Iris pigment epithelial cell (primary cell): Measurements from ENCODE around the gene TCAF1.
A peak's percentile ranks its signal among the peaks of the same experiment; 100 is the strongest.
"Not testable (repeated sequence)": the region's sequence is repeated elsewhere in the genome, so short reads cannot be mapped to it uniquely, and the experiment has no call there.

Experiments
- DNase-seq: peaks from one replicate; pipeline ENCODE4 v3.0.0-alpha.2; 2011; ENCODE audit warnings: low read depth

TCAF1 gene

GRCh38 chr7:143850682-143851081, 51.3 kb downstream of the TCAF1 start:
- no peak for DNase-seq

GRCh38 chr7:143849785-143850479, 52.0 kb downstream of the TCAF1 start:
- DNase-seq: no peak

DNA sequence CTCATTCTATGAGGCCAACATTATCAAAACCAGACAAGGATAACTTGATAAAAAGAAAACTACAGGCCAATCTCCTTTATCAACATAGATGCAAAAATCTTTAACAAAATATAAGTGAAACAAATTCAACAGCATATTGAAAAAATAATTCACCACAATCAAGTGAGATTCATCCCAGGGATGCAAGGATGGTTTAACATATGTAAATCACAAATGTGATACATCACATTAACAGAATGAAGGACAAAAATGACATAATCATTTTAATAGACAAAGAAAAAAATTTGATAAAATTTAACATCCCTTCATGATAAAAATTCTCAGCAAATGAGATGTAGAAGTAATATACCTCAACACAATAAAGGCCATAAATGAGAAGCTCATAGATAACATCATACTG, 53.8 kb downstream of the TCAF1 start:
- no peak for DNase-seq

DNA sequence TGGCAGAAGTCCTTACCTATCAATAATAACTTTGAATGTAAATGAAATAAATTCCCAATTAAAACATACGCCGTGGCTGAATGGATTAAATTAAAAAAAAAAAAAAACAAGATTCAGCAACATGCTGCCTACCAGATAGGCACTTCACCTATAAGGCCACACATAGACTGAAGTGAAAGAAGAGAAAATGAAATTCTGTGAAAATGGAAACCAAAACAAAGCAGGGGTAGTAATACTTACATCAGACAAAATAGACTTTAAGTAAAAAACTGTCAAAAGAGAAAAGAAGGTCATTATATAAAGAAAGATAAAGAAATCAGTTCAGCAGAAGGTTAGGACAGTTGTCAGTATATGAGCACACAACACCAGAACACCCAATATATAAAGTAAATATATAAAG, 55.3 kb downstream of the TCAF1 start:
- DNase-seq: no peak

DNA sequence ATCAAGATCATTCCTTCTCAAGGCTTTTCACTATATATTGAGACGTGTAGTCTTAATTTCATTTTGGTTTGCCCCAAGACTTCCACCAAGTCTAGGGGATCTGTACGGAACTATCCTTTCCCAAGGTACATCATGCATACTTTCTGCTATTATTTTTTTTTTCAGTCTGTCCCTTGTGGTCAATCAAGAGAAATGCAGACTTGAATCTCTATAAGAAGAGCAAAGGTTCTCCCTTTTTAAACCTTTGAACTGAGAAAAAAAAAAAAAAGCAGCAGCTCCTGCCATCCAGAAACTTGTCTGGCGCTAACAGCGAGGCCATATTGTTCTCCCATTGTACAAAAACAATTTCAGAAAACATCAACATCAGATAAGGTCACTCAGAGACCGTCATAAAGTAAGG, 60.3 kb downstream of the TCAF1 start:
- DNase-seq: peak; percentile 15

DNA sequence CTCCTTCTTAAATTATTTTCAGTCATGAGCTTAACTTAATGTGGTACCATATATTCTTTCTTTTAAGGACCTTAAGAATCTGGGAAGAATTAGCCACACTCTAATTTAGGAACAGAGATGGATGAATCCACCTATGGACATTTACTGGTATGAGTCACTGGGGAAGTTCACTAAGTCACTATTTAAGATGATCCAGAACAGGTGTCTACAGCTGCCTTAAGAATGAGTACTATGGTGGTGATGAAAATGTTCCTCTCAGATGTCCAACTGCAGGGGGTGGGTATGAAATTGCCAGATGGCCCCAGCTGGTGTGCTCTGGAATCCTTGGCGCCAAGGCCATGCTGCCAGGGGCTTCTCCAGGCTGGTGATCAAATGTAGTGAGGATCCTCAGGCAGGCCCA, 61.9 kb downstream of the TCAF1 start:
- not testable (repeated sequence) for DNase-seq

GRCh38 chr7:143837223-143837622, 64.8 kb downstream of the TCAF1 start:
- not testable (repeated sequence) for DNase-seq

GRCh38 chr7:143836622-143837021, 65.4 kb downstream of the TCAF1 start:
- DNase-seq: not testable (repeated sequence)

- not testable (repeated sequence) for DNase-seq
These were observed 65.9 kb downstream of the TCAF1 start for GRCh38 chr7:143836088-143836487.

GRCh38 chr7:143826578-143826977, 75.4 kb downstream of the TCAF1 start:
- not testable (repeated sequence) for DNase-seq

GRCh38 chr7:143824295-143825135, 77.5 kb downstream of the TCAF1 start:
- not testable (repeated sequence) for DNase-seq

DNA sequence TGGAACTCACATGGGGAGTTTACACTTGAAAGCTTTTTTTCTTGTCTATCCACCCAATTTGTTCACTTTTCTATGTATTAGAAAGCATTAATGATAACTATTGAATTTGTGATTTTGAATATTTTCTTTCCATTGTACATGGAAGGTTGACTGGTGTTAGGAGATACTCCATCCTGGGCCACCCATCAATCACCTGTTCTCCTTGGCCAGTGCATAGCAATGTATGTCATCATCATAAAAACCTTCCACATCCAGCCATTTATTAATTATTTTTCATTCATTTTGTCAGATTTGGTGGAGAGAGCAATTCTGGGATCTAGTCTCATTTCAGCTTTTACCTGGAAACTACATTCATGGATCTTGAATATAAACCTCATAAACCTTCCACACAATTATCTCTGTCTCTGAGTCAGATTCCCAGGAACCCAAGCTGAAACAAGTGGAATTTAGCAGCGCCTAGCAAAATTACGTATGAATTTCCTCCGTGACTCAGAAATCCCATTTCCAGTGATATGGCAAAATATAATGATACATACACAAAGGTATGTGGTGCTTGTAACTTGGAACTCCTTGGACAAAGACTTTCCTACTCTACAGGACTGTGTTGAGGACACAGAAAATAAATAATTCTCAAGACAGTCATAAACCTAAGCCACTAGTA, 78.2 kb downstream of the TCAF1 start:
- not testable (repeated sequence) for DNase-seq

- not testable (repeated sequence) for DNase-seq
These were observed 80.3 kb downstream of the TCAF1 start for GRCh38 chr7:143821392-143822277.

GRCh38 chr7:143817873-143818272, 84.1 kb downstream of the TCAF1 start:
- not testable (repeated sequence) for DNase-seq

DNA sequence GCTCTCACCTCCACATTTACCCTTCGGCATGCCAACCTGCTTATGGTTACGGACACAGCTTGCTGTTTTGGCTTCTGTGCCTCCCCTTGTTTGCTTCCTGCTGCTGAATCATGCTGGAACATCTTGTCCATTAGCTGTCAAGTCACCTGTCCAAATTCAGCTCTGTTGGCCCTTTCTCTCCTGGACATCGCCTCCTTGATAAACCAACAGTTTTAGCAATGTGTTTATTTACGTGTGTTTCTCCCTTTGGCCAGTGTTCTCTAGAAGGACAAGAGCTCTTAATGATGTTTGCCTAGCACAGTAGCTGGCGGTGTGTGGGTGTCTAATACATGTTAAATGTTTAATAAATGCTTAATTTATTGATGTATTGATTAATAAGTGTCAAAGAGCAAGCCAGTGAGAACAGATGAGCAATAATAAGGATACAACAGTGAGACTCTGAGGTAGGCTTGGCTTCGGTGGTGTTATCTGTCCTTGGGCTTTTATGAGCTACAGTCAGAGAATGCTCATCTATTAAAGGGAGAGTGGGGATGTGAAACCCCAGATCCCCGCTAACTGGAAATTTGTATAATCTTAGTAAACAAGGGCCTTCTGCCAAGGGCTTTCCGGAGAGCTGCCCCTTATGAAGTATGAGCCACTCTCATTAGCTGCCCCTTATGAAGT, 85.4 kb downstream of the TCAF1 start:
- not testable (repeated sequence) for DNase-seq

GRCh38 chr7:143810639-143811038, 91.3 kb downstream of the TCAF1 start:
- DNase-seq: not testable (repeated sequence)

DNA sequence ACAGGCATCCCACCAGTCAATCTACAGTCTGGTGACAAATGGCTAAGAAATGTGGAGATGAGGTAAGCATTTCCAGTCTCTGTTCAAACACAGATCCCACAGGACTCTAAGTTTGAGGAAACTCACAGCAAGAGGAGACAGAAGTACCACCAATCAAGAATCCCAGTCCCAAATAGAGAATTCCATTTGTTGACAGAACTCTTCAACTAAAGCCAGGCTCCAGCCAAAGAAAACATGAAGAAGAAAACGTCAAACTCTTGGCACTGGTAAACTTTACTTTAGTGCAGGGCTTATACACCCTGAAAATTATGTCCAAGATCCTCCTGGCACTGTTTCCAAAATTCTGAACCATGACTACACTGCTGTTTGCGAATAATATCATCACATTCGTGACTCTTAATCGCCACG, 95.3 kb downstream of the TCAF1 start:
- not testable (repeated sequence) for DNase-seq
